CD4-positive, alpha-beta T cell treated with Interferon gamma for 1 hour (primary cell): ENCODE results near the gene NDST1.

ENCODE experiments used
- DNase-seq: peaks from one replicate; pipeline ENCODE4 v3.0.0-alpha.2; 2020

NDST1 gene

DNA sequence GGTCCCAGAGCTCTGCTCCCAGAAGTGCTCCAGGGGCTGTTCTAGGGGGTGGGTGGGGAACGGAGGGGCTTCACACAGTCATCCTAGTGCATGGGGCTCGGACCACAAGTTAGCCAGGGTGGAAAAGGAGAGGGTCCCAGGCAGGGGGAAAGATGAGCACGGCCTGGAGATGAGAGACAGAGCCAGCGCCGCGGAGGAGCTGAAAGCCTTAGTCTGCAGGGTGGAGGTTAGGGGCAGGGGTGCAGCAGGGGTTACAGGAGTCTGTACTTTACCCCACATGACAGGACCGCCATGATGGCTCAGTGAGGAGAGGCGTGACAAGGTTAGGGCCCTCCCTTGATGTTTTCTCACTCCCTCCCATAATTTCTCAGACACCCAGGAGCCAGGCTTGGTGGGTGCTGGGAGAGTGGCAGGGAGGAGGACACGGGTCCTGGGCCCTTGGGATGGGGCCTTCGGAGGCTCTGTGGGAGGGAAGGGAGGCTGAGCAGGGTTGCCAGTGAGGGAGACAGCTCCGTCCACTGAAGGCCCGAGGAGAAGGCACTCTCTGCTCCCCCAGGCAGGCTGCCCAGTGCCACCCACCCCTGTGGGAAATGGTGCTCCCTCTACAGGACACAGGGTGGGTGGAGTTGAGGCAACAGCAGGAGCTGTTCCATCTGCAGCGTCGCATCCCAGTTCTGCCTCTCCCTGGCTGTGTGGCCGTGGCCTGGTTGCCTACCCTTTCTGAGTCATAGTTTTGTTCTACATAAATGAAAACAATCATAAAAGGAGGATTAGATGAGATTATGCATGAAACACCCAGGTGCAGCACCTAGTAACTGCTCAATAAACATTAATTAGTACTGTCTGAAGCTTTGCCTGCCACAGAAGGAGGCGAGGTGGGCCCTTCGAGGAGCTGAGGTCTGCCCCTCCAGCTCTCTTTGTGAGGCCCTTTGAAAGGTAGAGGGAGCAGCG, 66.2 kb downstream of the NDST1 start:
- no peak for DNase-seq

DNA sequence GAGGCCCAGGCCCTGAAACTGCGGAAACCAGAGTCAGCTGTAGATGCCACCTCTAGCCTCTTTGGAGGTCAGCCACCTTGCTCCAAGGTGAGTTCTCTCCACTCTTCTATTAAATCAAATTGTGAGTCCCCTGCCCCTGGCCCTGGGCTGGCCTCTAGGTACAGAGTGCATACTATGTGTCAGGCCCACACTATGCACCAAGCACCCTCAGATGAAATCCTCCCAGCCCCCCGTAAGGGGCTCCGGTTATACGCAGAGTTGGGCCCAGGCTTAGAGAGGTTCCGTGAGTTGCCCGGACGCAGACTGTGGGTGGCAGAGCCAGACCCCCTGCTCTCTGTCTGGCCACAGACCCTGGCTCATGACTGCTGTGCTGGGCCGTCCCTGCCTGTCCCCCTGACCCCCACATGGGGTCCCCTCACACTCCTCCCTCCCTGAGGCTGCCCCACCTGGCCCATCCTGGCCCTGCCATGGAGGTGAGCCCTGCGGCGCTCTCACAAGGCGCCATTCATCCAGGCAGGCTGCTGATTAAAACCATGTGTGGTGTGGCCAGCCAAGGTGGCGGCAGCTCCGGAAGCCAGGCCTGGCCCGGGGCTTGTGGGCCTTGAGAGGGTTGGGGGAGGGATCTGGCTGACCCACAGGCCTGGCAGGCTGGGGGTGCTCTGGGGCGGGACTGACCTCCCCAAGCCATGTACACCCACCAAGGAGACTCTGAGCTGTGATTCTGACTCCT, 67.1 kb downstream of the NDST1 start:
- DNase-seq, result no peak

- no peak for DNase-seq
Measured at GRCh38 chr5:150575745-150576448, 68.0 kb downstream of the NDST1 start.

DNA sequence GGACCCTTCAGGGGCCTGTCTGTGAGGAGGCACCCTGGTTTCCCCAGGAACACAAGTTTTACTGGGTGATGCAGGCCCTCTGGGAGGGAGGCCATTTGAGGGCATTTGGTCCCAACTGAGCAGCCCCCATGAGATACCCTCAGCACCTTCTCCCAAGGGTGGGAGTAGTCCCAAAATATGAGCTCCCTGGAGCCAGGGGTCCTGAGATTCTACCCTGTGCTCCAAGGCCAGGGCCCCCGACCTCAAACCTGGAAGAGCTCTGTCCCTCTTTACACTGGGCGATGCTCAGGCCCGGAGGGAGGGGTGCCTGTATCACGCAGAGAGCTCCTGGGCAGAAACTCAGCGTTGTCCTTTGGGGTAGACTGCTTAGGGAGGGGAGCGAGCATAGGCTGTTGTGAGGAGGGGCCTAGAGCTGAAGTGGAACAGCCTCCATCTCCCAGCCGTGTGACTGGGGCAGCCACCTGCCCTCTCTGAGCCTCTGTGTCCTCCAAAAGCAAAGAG, 68.6 kb downstream of the NDST1 start:
- DNase-seq, result no peak

GRCh38 chr5:150577378-150578139, 69.6 kb downstream of the NDST1 start:
- no peak for DNase-seq

DNA sequence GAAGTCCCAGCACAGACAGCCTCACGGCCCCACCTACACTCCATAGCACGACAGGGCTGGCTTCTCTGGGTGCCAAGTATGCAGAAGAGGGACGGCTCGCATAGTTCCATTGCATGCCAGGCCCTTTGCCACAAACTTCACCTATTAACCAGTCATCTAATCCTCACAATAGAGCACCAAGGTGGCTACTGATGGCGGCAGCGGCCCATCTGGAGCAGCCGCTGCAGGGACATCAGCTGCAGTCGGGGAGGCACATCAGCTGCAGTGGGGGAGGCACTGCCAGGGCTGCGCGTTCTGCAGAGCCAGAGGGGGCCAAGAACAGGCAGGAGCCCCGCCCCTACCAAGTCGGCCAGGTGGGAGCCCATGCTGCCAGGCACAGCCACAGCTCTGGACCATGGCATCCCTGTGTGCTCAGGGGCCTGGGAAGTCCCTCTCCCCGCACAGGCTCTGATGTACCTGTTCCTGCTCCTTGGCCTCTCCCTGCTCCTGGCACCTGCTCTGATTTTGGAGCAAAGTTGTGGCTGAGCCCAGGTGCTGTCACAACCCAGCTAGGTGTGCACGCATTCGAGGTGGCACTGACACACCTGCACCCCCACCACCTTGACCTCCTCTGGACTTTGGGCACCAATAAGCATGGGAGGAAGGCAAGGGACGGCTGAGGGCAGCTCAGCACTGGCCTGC, 71.0 kb downstream of the NDST1 start:
- no peak for DNase-seq

- DNase-seq, result no peak
Measured at GRCh38 chr5:150579462-150580400, 71.8 kb downstream of the NDST1 start.

GRCh38 chr5:150580917-150581316, 73.0 kb downstream of the NDST1 start:
- no peak for DNase-seq

DNA sequence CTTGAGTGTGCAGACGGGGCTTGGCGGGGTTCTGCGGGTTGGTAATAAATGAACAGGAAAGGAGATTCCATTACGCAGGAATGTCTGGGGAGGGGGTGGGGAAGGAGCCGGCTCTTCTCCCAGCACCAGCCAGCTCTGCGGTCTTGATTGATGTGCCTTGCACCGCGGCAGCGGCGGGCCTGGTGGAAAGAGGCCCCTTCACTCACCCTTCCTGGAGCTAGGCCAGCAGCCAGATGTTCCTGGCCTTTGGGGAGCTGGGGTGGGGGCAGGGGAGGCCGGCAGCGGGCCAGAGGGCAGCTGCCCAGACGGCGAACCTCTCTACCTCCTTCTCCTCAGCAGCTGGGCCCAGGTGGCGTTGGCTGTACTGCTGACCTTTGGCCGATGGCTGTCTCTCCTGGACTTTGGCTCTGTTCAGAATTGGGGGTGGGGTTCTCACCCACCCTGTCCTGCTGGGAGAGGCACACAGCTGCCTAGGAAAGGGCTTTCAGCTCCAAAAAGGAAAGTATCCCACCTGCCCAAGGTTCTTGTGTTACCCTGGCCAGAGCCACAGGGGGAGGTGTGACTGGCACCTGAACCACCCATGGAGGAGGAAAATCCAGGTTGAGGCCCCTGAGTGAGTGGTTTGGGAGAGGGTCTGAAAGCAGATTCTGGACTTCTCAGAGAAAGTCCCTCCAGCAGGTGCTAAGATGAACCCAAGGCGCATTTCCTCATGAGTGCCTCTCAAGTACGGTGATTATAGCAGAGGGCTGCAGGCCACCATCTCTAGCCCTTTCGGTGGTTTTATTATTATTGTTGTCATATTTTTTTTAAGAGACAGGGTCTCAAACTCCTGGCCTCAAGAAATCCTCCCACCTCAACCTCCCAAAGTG, 74.5 kb downstream of the NDST1 start:
- no peak for DNase-seq

GRCh38 chr5:150583541-150584225, 75.8 kb downstream of the NDST1 start:
- DNase-seq, result no peak

DNA sequence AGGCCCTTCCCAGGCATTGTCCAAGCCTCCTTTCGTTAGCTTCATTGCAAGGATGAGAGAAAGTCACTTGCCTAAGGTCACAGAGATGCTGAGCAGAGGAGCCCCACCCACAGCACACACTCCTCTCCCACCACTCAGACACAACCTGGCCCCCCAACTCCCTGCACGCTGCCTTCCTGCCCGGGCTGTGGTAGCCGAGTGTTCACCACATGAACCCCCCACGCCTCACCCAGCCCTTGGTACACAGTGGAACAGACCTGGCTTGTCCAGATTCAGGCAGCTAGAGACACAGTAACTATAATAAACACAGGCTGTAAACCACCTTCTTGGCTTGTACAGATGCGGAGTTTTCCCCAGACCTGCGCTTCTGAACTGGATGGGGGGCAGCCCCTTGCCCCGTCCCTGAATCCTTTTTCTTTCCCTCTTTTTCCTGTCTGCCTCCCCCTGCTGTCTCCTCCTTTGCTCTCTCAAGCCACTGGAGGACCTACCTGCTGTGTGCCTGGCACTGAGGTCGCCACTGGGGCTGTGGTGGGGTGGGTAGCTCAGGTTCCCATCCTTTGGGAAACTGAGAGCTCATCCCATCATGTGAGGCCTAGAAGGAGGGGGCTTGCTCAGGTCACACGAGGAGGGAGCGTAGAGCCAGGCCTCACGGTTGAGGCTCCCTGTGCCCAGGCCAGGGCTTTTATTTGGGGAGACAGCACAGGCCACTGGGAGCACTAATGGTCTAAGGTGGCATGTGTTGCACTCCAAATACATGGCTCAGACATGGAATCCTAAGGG, 76.8 kb downstream of the NDST1 start:
- no peak for DNase-seq

DNA sequence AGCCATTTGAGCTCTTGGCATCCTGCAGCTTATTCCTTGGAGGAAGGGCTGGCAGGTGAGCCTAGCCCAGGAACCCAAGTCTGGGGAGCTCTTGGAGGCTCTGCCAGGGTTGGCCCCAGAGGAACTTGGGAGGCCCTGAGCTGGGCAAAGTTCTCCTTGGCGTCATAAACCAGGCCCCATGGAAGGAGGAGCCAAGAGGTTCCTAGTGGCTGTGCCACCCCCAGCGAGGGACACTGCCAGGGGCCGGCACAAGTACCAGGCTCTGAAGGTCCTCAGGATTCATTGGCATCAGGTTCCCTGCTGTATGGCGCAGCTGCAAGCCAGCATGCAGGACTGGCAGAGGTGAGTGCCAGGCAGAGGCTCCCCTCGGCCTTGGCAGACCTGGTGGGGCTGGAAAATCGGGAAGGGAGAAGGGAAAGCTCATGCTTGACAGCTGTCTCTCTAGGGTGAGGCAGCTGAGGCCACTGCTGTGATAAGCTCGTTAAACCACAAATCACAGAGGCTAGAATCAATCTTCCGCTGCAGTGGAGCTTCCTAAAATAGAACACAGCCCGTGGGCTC, 77.9 kb downstream of the NDST1 start:
- no peak for DNase-seq

- no peak for DNase-seq
Measured at GRCh38 chr5:150587016-150587415, 79.1 kb downstream of the NDST1 start.

DNA sequence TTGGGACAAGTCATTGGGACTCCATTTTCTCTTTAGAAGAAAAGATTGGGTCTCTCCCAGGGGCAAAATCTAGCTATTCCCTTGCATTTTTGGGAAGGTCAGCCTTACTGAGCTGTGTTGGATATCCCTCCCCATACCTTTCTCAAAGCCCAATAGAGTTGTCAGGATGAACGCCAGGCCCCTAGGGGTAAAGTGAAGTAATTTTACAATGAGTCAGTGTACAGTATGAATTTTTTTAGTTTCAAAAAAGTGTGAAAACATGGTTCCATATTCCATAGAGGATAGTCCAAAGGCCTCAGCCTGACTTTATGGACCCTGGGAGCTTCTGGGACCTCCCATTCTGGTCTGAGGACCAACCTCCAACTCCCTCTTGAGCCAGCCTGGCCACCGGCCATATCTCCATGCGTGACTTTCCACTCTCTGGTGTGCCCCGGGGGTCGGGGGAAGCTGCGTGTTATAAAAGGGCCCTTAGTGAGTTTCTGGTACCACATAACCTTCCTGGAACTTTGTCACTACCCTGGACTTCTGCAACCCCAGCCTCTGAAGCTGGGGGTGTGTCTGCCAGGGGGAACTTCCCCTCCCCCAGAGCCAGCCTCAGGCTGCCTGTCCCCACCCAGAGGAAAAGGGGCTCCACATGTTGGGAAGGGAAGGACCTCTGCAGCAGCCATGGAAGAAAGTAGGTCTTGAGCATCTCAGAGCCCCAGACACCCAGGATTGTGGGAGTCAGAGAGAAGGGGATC, 80.1 kb downstream of the NDST1 start:
- DNase-seq, result no peak

DNA sequence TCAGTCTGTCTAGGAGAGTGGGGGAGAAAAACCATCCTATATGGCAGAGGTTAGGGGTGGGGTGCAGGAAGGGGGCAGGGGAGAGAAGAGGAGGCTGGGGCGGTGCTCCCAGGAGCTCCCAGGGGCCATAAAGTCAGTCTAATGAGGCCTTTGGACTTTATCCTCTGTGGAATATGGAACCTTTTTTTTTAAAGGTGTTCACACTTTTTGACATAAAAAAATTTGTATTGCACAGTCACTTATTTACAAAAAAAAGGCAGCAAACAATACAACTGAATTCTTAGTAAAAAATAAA, 80.6 kb downstream of the NDST1 start:
- no peak for DNase-seq

DNA sequence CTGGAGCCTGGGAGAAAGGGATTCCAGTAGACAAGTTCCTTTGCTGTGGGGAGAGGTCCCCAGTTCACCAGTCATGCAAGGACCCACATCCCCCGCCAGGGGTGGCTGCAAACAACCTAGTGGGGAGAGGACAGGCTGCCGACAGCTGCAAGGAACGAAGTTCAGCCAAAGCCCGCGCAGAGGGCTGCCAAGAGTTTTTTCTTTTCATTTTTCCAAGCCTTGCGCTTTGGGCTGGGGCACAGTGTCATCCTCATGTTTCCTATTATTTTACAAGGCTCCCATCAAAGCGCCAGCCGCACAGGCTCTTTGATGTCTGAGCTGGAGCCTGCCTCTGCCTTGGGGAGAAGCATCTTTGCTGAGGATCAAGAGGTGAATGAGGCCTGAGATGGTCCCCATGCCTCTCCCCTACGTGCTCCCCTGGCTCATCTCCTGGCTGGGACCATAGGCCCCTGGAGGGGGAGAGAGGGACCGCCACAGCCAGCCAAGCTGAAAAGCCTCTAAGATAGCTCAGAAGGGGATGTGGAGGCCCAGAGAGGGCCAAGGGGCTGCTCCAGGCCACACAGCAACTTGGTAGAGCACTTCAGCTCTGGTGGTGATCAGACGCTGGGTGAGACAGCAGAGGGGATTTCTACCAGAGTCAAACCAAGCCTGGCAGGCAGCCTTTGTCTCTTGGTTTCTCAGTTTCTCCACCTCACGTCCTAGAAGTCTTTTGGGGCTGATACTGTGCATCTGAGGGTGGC, 82.1 kb downstream of the NDST1 start:
- no peak for DNase-seq
